Measurements from ENCODE around the gene OTP.

DNA sequence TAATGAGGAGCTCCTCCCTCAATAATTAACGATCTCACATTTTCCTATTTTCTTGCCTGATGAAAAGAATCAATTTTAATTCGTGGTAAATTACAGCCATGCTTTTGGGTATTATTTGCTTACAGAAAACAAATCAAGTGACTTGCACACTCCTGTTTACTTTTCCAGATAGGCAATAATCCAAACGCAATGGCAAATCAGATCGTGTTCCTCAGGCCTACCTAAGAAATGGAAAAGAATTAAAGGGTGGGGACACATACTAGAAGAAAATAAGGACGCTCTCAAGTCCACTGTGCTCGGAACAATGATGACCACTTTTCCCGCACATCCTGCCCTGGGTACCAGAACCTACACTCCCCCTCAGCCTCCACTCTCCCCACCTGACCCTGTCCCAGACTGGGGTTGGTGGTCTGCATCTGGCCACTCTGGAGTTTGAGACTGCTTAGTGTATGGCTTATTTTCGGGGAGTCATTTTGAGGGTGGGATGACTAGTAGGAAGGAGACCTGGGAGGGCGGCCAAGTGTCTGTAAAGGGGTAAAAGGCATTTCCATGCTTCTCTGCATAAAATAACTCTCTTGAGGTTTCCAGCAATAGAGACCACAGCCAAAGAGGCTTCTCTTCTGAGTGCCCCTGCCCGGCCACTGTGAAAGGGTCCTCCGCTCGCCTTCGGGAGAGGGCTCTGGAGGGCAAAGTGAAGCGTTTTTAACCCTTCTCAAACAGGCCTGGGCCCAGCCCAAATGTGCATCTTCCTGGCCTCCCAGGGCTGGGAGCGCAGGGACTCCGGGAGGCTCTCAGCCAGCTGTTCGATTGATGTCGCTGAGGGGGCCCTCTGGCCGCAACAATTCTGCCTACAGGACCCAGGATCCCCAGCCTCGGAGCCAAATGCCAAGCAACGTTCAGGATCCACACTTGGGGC is 4.5 kb upstream of the OTP start:
- TF ChIP-seq REST (IDR thresholded peaks at IDR 0.05; ENCODE audit: low read depth, low read length) (no peak), CTCF (IDR thresholded peaks at IDR 0.05) (no peak), CHD2 (IDR thresholded peaks at IDR 0.05; ENCODE audit: low read length, partially characterized antibody) (no peak), TAF1 (IDR thresholded peaks at IDR 0.05; ENCODE audit: borderline replicate concordance, low read depth, low read length) (no peak), YY1 (IDR thresholded peaks at IDR 0.05; ENCODE audit: low read depth) (no peak), SMC3 (IDR thresholded peaks at IDR 0.05; ENCODE audit: low read depth, low read length) (no peak), MEF2A (IDR thresholded peaks at IDR 0.05; ENCODE audit: borderline replicate concordance, low read depth) (no peak)

Measured in SK-N-SH (cell line).